Lower leg skin (tissue), 4 donors: ENCODE results near the gene ATP13A1. TPM values are rescaled to one million over a fixed set of nuclear protein-coding genes. Genes with fewer than 3 reads are reported as not detected.
A peak's percentile ranks its signal among the peaks of the same experiment; 100 is the strongest.
"Not testable (repeated sequence)": the region's sequence is repeated elsewhere in the genome, so short reads cannot be mapped to it uniquely, and the experiment has no call there.

Experiments used
- DNase-seq, 2 donors: peaks; one replicate each; pipeline ENCODE4 v3.0.0-alpha.2; 2019; ENCODE audit warnings: low spot score in 2 of 2
- H3K4me3 ChIP-seq: fragments of 200-600 bp; sonication (generic); 2 replicates; pipeline ENCODE4 v1.5.1; 2017; ENCODE audit warnings: mild to moderate bottlenecking, low read depth; ENCODE audit not compliant: poor library complexity, severe bottlenecking
- CTCF ChIP-seq, 3 donors: fragments of 450-650 bp; IDR thresholded peaks; one replicate each; pipeline ENCODE4 v1.5.1; 2016; ENCODE audit warnings: antibody characterized with exemption in 3 of 3, mild to moderate bottlenecking in 3 of 3, moderate library complexity in 2 of 3
- POLR2A ChIP-seq, 2 donors: fragments of 450-650 bp; IDR thresholded peaks; one replicate each; pipeline ENCODE4 v1.6.1; 2016 to 2017; ENCODE audit warnings: antibody characterized with exemption in 2 of 2, mild to moderate bottlenecking in 1 of 2, moderate library complexity in 1 of 2
- WGBS, 2 donors: methylation state at CpG; one replicate each; pipeline ENCODE4 v1.1.5; 2018; 5-methylcytosine and 5-hydroxymethylcytosine counted together
- intact Hi-C: fragments of 100-400 bp; cut with DNase I; formaldehyde crosslinking; loops from one replicate; pipeline ENCODE4 v1.15.0; 2023; ENCODE audit warnings: low total_unique reads
- total RNA-seq, 4 donors: library from RNA; depleted of rRNA; stranded (reverse); fragments of >200 nt; gene quantifications; one replicate each; pipeline ENCODE4 v1.1.0, GENCODE V29; 2016

The ATP13A1 gene
- total RNA-seq, 4 donors from 2014 or later, result 60.8 to 162 (median 109) TPM

DNA sequence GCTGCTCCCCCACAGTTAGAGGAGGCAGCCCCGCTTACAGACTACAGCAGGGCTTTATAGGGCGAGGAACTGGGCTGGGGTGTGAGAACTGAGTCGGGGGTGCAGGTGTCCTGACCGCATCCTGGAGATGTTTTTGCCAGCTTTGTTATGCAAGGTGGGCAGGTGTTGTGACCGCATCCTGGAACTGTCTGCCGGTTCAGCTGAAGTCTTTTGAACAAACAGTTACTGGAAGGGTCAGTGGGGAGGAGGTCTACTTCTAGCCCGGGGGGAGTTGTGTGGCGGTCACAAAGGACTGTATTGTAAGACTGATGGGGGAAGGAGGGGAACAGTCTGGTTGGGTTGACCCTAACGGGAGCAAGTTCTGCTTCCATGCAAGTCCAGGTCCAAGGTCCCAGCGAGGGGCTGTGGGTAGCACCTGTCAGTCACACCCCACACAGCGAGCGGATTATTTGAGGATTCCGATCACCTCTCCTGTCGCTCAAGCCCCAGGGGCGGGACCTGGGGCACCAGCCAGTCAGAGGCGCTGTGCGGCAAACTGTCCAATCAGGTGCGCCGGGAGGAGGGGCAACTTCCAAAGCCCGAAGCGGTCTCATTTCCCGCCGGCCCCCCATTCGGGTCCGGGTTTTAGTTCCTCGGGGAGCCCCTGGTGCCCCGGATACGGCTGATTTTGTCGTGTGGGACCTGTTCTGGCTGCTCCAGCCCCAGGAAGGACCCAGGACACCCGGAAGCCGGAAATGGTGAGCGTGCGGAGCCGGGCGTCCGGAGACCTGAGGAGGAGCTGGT, 4.9 kb upstream of the ATP13A1 start, which contains the start of gene ZNF101:
Gene ZNF101 (plus strand): TSS at position 610 of the 783 bp plus-strand sequence. CDS start 125 bp downstream, at position 735.
- intact Hi-C loops, result no loop called here
- DNase-seq, result peak; percentile 91 to 99
- 8 to 13% methylated on average over 14 to 31 of the region's 36 CpGs for WGBS, 2 donors
- peak within 1 kb of the TSS; percentile 72 for H3K4me3 ChIP-seq
- TF ChIP-seq CTCF (IDR thresholded peaks at IDR 0.05) (no peak), POLR2A (IDR thresholded peaks at IDR 0.05) (no peak)

DNA sequence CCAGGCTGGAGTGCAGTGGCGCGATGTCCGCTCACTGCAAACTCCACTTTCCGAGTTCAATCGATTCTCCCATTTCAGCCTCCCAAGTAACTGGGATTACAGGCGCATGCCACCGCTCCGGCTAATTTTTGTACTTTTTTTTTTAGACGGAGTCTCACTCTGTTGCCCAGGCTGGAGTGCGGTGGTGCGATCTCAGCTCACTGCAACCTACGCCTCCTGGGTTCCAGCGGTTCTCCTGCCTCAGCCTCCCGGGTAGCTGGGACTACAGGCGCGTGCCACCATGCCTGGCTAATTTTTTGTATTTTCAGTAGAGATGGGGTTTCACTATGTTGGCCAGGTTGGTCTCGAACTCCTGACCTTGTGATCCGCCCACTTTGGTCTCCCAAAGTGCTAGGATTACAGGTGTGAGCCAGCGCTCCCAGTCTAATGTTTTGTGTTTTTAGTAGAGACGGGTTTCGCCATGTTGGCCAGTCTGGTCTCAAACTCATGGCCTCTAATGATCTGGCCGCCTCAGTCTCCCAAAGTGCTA, 2.0 kb upstream of the ATP13A1 start:
- H3K4me3 ChIP-seq, intact Hi-C loops: not testable (repeated sequence)
- WGBS, 2 donors, result 97% methylated on average over 22 of the region's 22 CpGs
- peak in 1 of 2 donors; percentile 78 for DNase-seq

- peak overlapping the region; percentile 84 for H3K4me3 ChIP-seq
- intact Hi-C loops, result no loop called here
- DNase-seq, result no peak
- TF ChIP-seq POLR2A (IDR thresholded peaks at IDR 0.05) (no peak), CTCF (IDR thresholded peaks at IDR 0.05) (no peak)
- WGBS, 2 donors, result 5 to 8% methylated on average over 14 to 17 of the region's 17 CpGs
Observed at GRCh38 chr19:19662871-19663255, 613 bp downstream of the ATP13A1 start.

GRCh38 chr19:19662344-19662743, 1.1 kb downstream of the ATP13A1 start:
- no peak for DNase-seq
- 81 to 82% methylated on average over 8 of the region's 8 CpGs for WGBS, 2 donors
- TF ChIP-seq CTCF (IDR thresholded peaks at IDR 0.05), result no peak
- TF ChIP-seq POLR2A (IDR thresholded peaks at IDR 0.05), result no peak
- intact Hi-C loops, result no loop called here
- H3K4me3 ChIP-seq, result no peak overlapping the region

DNA sequence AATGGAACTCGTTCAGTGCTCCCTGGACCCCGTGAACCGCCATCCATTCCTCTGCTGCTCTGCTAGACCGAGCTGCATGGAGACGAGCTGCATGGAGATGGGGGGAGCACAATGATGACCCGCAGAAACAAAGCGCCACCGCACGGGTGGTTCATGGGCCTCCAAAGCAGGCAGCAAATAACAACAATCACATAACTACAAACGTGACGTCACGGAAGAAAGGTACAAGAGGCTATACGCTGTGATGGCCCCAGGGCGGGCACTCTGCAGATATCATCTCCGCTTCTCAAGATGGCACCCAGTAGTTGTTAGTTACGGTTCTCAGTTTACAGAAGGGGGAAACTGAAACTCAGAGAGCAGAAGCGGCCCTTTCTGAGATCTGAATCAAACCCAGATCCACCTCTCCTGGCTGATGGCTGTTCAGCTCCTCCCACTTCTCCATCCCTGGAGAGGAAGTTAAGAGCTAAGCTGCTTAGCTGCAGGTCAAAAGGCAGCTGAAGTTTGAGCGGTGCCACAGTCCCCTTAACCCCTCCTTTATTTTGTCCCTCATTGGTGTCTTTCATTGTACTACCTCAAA, 1.7 kb downstream of the ATP13A1 start:
- 74 to 75% methylated on average over 18 of the region's 18 CpGs for WGBS, 2 donors
- TF ChIP-seq CTCF (IDR thresholded peaks at IDR 0.05) (no peak), POLR2A (IDR thresholded peaks at IDR 0.05) (no peak)
- peak in 1 of 2 donors; percentile 14 for DNase-seq
- intact Hi-C loops, result no loop called here
- H3K4me3 ChIP-seq, result no peak overlapping the region

- no peak for DNase-seq
- intact Hi-C loops, result no loop called here
- no peak for TF ChIP-seq POLR2A (IDR thresholded peaks at IDR 0.05)
- TF ChIP-seq CTCF (IDR thresholded peaks at IDR 0.05), result no peak
- 75 to 80% methylated on average over 10 of the region's 10 CpGs for WGBS, 2 donors
- no peak overlapping the region for H3K4me3 ChIP-seq
Observed at GRCh38 chr19:19661141-19661674, 2.3 kb downstream of the ATP13A1 start.
